Limb (tissue), 2 donors: ENCODE data around the gene USP6NL.

ENCODE experiments used
- DNase-seq, 2 donors: peaks; one replicate each; pipeline ENCODE4 v3.0.0-alpha.2; 2016; ENCODE audit errors: extremely low spot score in 2 of 2

Gene USP6NL

GRCh38 chr10:11483201-11484148, 128.0 kb downstream of the USP6NL start:
- no peak for DNase-seq

- DNase-seq: no peak
Observed at GRCh38 chr10:11482306-11482705, 129.1 kb downstream of the USP6NL start.

GRCh38 chr10:11480687-11481086, 130.8 kb downstream of the USP6NL start:
- no peak for DNase-seq

- no peak for DNase-seq
Observed at GRCh38 chr10:11479300-11479699, 132.2 kb downstream of the USP6NL start.

- DNase-seq: no peak
Observed at GRCh38 chr10:11478807-11479206, 132.6 kb downstream of the USP6NL start.

- no peak for DNase-seq
Observed at GRCh38 chr10:11475831-11476434, 135.5 kb downstream of the USP6NL start.

GRCh38 chr10:11473128-11473760, 138.2 kb downstream of the USP6NL start:
- DNase-seq: no peak

GRCh38 chr10:11472158-11472753, 139.2 kb downstream of the USP6NL start:
- DNase-seq: peak; percentile 43 to 82

- DNase-seq: no peak
Observed at GRCh38 chr10:11469575-11470391, 141.7 kb downstream of the USP6NL start.

GRCh38 chr10:11468126-11468742, 143.2 kb downstream of the USP6NL start:
- no peak for DNase-seq

- DNase-seq: no peak
Observed at GRCh38 chr10:11465406-11465805, 146.0 kb downstream of the USP6NL start.

GRCh38 chr10:11463111-11463510, 148.3 kb downstream of the USP6NL start:
- no peak for DNase-seq

- DNase-seq: no peak
Observed at GRCh38 chr10:11462071-11462470, 149.4 kb downstream of the USP6NL start.

- no peak for DNase-seq
Observed at GRCh38 chr10:11457336-11457735, 154.1 kb downstream of the USP6NL start.

- no peak for DNase-seq
Observed at GRCh38 chr10:11454958-11455566, 156.4 kb downstream of the USP6NL start.

- no peak for DNase-seq
Observed at GRCh38 chr10:11454160-11454559, 157.3 kb downstream of the USP6NL start.

GRCh38 chr10:11451640-11452260, 159.7 kb downstream of the USP6NL start:
- no peak for DNase-seq

GRCh38 chr10:11450427-11450826, 161.0 kb downstream of the USP6NL start:
- DNase-seq: no peak

GRCh38 chr10:11449761-11450160, 161.7 kb downstream of the USP6NL start:
- no peak for DNase-seq
